Measurements from ENCODE around the gene CBR4. TPM values are rescaled to one million over a fixed set of nuclear protein-coding genes. Genes with fewer than 3 reads are reported as not detected.

CBR4 gene
- polyA plus RNA-seq, 1 donor (not counting 4 experiments of a cell fraction or from before 2014, with no cell fraction given) = 9.1 TPM

DNA sequence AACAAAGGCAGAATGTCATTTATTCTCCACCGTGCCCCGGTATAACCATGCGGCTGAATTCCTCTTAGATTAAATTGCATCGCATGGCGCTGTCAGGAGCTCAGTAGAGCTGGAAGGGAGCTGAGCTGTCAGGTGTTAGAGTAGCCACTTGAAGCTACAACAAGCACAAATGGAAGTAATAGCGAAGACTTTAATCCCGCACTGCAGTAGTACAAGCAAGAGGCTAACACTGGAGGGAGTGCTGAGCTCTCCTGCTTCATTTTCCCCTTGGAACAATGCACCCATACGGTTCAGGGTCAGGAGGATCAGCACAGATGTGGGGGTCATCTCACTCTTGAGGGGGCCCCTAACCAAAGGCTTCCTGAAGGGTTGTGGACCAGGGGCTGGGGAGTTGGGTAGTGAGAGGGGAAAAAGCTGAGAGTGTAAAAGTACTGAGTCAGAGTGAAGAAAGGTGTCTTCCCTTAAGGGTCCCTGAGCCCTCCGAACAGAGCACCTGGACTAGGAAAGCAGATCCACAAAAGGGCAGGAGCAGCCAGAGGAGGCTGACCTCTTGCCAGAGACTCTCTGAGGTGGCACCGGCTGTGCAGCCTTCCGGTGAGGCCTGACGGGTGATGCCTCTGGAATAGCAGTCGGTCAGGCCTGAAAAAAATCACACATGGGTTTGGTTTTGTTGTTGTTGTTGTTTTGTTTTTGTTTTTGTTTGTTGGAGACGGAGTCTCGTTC is 36.0 kb upstream of the CBR4 start:
- Histone ChIP-seq H3K9me1 (ENCODE audit: control insufficient read depth, extremely low read depth, insufficient read depth, low read length) (no peaks in the 10 kb centered on the region), H3K27me3 (ENCODE audit: control insufficient read depth, extremely low read depth, insufficient read depth, low read length) (no peaks in the 10 kb centered on the region), H3K9ac (ENCODE audit: control insufficient read depth, extremely low read depth, insufficient read depth, low read length) (no peak overlapping the region), H4K20me1 (ENCODE audit: control insufficient read depth, extremely low read depth, insufficient read depth, low read length) (no peaks in the 10 kb centered on the region), H2AFZ (ENCODE audit: control insufficient read depth, low read length) (no peak overlapping the region), H3K27ac (ENCODE audit: control insufficient read depth, insufficient read depth, low read length) (no peak overlapping the region), H3K36me3 (ENCODE audit: control insufficient read depth in 2 of 2, extremely low read depth in 1 of 2, insufficient read depth in 2 of 2, low read length in 2 of 2) (no peaks in the 10 kb centered on the region), H3K9me3 (ENCODE audit: control insufficient read depth, low read depth, low read length) (no peaks in the 10 kb centered on the region), H3K4me2 (ENCODE audit: control insufficient read depth, extremely low read depth, insufficient read depth, low read depth, low read length) (no peak overlapping the region), H3K4me1 (ENCODE audit: control insufficient read depth, extremely low read depth, insufficient read depth, low read length) (no peaks in the 10 kb centered on the region), H3K79me2 (ENCODE audit: control insufficient read depth, insufficient read depth, low read length) (no peaks in the 10 kb centered on the region), H3K4me3 (ENCODE audit: control insufficient read depth in 2 of 3, extremely low read depth in 1 of 3, insufficient read depth in 2 of 3, low read depth in 1 of 3, low read length in 3 of 3) (no peak overlapping the region)
- FAIRE-seq = no peak
- no peak for DNase-seq (ENCODE audit: low read depth, low spot score)
- TF ChIP-seq EZH2 (IDR thresholded peaks at IDR 0.05; ENCODE audit: low read length) = no peak
- TF ChIP-seq, protein P1, sequence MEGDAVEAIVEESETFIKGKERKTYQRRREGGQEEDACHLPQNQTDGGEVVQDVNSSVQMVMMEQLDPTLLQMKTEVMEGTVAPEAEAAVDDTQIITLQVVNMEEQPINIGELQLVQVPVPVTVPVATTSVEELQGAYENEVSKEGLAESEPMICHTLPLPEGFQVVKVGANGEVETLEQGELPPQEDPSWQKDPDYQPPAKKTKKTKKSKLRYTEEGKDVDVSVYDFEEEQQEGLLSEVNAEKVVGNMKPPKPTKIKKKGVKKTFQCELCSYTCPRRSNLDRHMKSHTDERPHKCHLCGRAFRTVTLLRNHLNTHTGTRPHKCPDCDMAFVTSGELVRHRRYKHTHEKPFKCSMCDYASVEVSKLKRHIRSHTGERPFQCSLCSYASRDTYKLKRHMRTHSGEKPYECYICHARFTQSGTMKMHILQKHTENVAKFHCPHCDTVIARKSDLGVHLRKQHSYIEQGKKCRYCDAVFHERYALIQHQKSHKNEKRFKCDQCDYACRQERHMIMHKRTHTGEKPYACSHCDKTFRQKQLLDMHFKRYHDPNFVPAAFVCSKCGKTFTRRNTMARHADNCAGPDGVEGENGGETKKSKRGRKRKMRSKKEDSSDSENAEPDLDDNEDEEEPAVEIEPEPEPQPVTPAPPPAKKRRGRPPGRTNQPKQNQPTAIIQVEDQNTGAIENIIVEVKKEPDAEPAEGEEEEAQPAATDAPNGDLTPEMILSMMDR (optimal IDR thresholded peaks at IDR 0.05 in 1 of 3, IDR thresholded peaks at IDR 0.05 in 1 of 3, conservative IDR thresholded peaks at IDR 0.05 in 1 of 3; ENCODE audit: extremely low read depth in 1 of 3, insufficient read depth in 2 of 3, low read length in 3 of 3) = no peak
- dilution Hi-C loops (cut with MboI; ENCODE audit: extremely low pct_ligation_motif_present, low sequenced_read_pairs) = no loop called here

DNA sequence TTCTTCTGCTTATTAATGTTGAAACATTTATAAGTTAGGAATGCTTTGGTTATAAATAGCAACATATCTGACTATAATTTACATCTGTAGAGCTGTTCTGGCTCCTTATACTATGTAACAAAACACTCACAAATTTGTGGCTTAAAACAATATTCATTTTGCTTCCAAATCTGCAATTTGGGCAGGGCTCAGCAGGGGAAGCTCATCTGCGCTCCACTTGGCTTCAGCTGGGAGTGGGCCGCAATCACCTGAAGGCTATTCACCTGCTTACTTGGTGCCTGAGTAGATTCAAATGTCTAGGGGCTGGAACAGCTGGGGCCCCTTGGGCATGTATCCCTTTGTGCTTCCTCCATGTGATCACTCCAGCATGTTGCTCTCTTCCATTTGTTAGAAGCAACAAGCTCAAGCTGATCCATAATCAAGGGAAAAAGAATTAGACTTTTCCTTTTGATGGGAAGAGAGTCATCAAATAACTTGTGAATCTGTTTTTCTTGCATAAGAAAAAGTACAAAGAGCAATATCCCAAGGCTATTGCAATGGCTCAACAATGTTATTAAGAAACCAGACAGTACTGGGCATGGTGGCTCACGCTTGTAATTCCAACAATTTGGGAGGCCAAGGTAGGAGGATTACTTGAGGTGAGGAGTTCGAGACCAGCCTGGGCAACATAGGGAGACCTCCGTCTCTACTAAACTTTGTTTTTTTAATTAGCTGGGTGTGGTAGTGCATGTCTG is 34.8 kb upstream of the CBR4 start:
- H3K27me3 ChIP-seq (ENCODE audit: control insufficient read depth, extremely low read depth, insufficient read depth, low read length) = no peaks in the 10 kb centered on the region
- H3K4me3 ChIP-seq (ENCODE audit: control insufficient read depth in 2 of 3, extremely low read depth in 1 of 3, insufficient read depth in 2 of 3, low read depth in 1 of 3, low read length in 3 of 3) = no peak overlapping the region
- TF ChIP-seq EZH2 (IDR thresholded peaks at IDR 0.05; ENCODE audit: low read length) = no peak
- TF ChIP-seq, protein P1 (optimal IDR thresholded peaks at IDR 0.05 in 1 of 3, IDR thresholded peaks at IDR 0.05 in 1 of 3, conservative IDR thresholded peaks at IDR 0.05 in 1 of 3; ENCODE audit: extremely low read depth in 1 of 3, insufficient read depth in 2 of 3, low read length in 3 of 3) = no peak
- no peak overlapping the region for H2AFZ ChIP-seq (ENCODE audit: control insufficient read depth, low read length)
- H3K36me3 ChIP-seq (ENCODE audit: control insufficient read depth in 2 of 2, extremely low read depth in 1 of 2, insufficient read depth in 2 of 2, low read length in 2 of 2) = no peaks in the 10 kb centered on the region
- DNase-seq (ENCODE audit: low read depth, low spot score) (no peak), FAIRE-seq (no peak)
- H3K9me3 ChIP-seq (ENCODE audit: control insufficient read depth, low read depth, low read length) = no peaks in the 10 kb centered on the region
- H4K20me1 ChIP-seq (ENCODE audit: control insufficient read depth, extremely low read depth, insufficient read depth, low read length) = no peaks in the 10 kb centered on the region
- no peaks in the 10 kb centered on the region for H3K4me1 ChIP-seq (ENCODE audit: control insufficient read depth, extremely low read depth, insufficient read depth, low read length)
- no peak overlapping the region for H3K9ac ChIP-seq (ENCODE audit: control insufficient read depth, extremely low read depth, insufficient read depth, low read length)
- no peaks in the 10 kb centered on the region for H3K79me2 ChIP-seq (ENCODE audit: control insufficient read depth, insufficient read depth, low read length)
- no peaks in the 10 kb centered on the region for H3K9me1 ChIP-seq (ENCODE audit: control insufficient read depth, extremely low read depth, insufficient read depth, low read length)
- dilution Hi-C loops (cut with MboI; ENCODE audit: extremely low pct_ligation_motif_present, low sequenced_read_pairs) = no loop called here
- no peak overlapping the region for H3K27ac ChIP-seq (ENCODE audit: control insufficient read depth, insufficient read depth, low read length)
- H3K4me2 ChIP-seq (ENCODE audit: control insufficient read depth, extremely low read depth, insufficient read depth, low read depth, low read length) = no peak overlapping the region
